HEK293T (cell line): ENCODE data around the gene OCRL.

ENCODE experiments used
- BHLHE40 ChIP-seq: fragments of 450-650 bp; IDR thresholded peaks from 2 replicates; pipeline ENCODE4 v1.6.1; 2016; ENCODE audit warnings: mild to moderate bottlenecking, moderate library complexity, borderline replicate concordance
- CTBP1 ChIP-seq: fragments of 450-650 bp; IDR thresholded peaks from 2 replicates; pipeline ENCODE4 v1.6.1; 2016; ENCODE audit warnings: borderline replicate concordance
- ELF4 ChIP-seq: fragments of 450-650 bp; IDR thresholded peaks from 2 replicates; pipeline ENCODE4 v1.6.1; 2017; ENCODE audit warnings: antibody characterized with exemption
- FOXA1 ChIP-seq: fragments of 450-650 bp; IDR thresholded peaks from 2 replicates; pipeline ENCODE4 v1.6.1; 2016; ENCODE audit warnings: mild to moderate bottlenecking
- FOXK2 ChIP-seq: fragments of 450-650 bp; IDR thresholded peaks from 2 replicates; pipeline ENCODE4 v1.6.1; 2016; ENCODE audit warnings: mild to moderate bottlenecking
- FOXM1 ChIP-seq: fragments of 450-650 bp; IDR thresholded peaks from 2 replicates; pipeline ENCODE4 v1.6.1; 2017; ENCODE audit warnings: mild to moderate bottlenecking, borderline replicate concordance
- HDGF ChIP-seq: fragments of 450-650 bp; IDR thresholded peaks from 2 replicates; pipeline ENCODE4 v1.6.1; 2017; ENCODE audit warnings: antibody characterized with exemption, borderline replicate concordance
- L3MBTL2 ChIP-seq: fragments of 450-650 bp; conservative IDR thresholded peaks from 2 replicates; pipeline ENCODE4 v1.6.1; 2016; ENCODE audit warnings: mild to moderate bottlenecking
- LEF1 ChIP-seq: fragments of 450-650 bp; IDR thresholded peaks from 2 replicates; pipeline ENCODE4 v1.6.1; 2017; ENCODE audit warnings: mild to moderate bottlenecking, borderline replicate concordance
- NFRKB ChIP-seq: fragments of 450-650 bp; IDR thresholded peaks from 2 replicates; pipeline ENCODE4 v1.6.1; 2016; ENCODE audit warnings: mild to moderate bottlenecking, moderate library complexity
- PKNOX1 ChIP-seq: fragments of 450-650 bp; IDR thresholded peaks from 2 replicates; pipeline ENCODE4 v1.6.1; 2016
- SUZ12 ChIP-seq: fragments of 450-650 bp; IDR thresholded peaks from 2 replicates; pipeline ENCODE4 v1.6.1; 2016; ENCODE audit warnings: mild to moderate bottlenecking
- TARDBP ChIP-seq: fragments of 450-650 bp; IDR thresholded peaks from 2 replicates; pipeline ENCODE4 v1.6.1; 2016

GRCh38 chrX:129617420-129617819, 77.4 kb downstream of the OCRL start:
- no peak for TF ChIP-seq HDGF
- no peak for TF ChIP-seq L3MBTL2
- no peak for TF ChIP-seq FOXK2
- TF ChIP-seq NFRKB, result no peak
- TF ChIP-seq BHLHE40, result no peak
- no peak for TF ChIP-seq TARDBP
- no peak for TF ChIP-seq PKNOX1
- TF ChIP-seq FOXA1, result no peak
- no peak for TF ChIP-seq ELF4
- no peak for TF ChIP-seq LEF1
- TF ChIP-seq FOXM1, result no peak
- TF ChIP-seq CTBP1, result no peak
- TF ChIP-seq SUZ12, result no peak
